OCI-LY7 (cell line): ENCODE measurements around the gene TET3. TPM values are rescaled to one million over a fixed set of nuclear protein-coding genes. Genes with fewer than 3 reads are reported as not detected.

Experiments used
- BruUV-seq: library from RNA; stranded (reverse); fragments of 400-500 nt; replicated peaks from 2 replicates; lab custom pipeline; 2021; lab: Mats Ljungman, UMichigan
- CTCF ChIA-PET: fragments of 300-600 bp; sonication (Branson Sonifier 250); formaldehyde crosslinking; loops from one replicate; lab custom pipeline; 2022; ENCODE audit warnings: antibody characterized with exemption; ENCODE audit not compliant: unreplicated experiment; lab: Charles Lee
- POLR2A ChIA-PET: fragments of 300-600 bp; sonication (Branson Sonifier 250); formaldehyde crosslinking; loops from one replicate; lab custom pipeline; 2022; ENCODE audit warnings: antibody characterized with exemption; lab: Charles Lee
- DNase-seq: peaks from one replicate; pipeline ENCODE4 v3.0.0-alpha.2; 2015; ENCODE audit warnings: low spot score
- H2AFZ ChIP-seq: fragments of 200-600 bp; sonication (generic), shearing (Covaris generic); 2 replicates; pipeline ENCODE4 v1.6.1; 2014; ENCODE audit warnings: mild to moderate bottlenecking, antibody characterized with exemption, low read length, moderate library complexity
- H3K27ac ChIP-seq: fragments of 200-600 bp; sonication (generic); 2 replicates; pipeline ENCODE4 v1.5.1; 2014; ENCODE audit warnings: mixed run types, low read depth, mild to moderate bottlenecking, moderate library complexity, low read length, inconsistent platforms; ENCODE audit not compliant: poor library complexity, severe bottlenecking
- H3K36me3 ChIP-seq: fragments of 200-600 bp; sonication (generic); 2 replicates; pipeline ENCODE4 v1.6.1; 2014; ENCODE audit warnings: mild to moderate bottlenecking, antibody characterized with exemption, low read length, moderate library complexity, mixed read lengths; ENCODE audit not compliant: insufficient read depth
- H3K4me1 ChIP-seq: fragments of 200-600 bp; sonication (generic); 2 replicates; pipeline ENCODE4 v1.5.1; 2014; ENCODE audit warnings: mild to moderate bottlenecking, low read length; ENCODE audit not compliant: insufficient read depth, poor library complexity, severe bottlenecking
- H3K4me2 ChIP-seq: fragments of 200-600 bp; sonication (generic); 2 replicates; pipeline ENCODE4 v1.6.1; 2014; ENCODE audit warnings: mild to moderate bottlenecking, low read length
- H3K4me3 ChIP-seq: fragments of 200-600 bp; sonication (generic); 2 replicates; pipeline ENCODE4 v1.5.1; 2014; ENCODE audit warnings: mild to moderate bottlenecking, low read depth, low read length; ENCODE audit not compliant: poor library complexity, severe bottlenecking
- H3K79me2 ChIP-seq: fragments of 200-600 bp; sonication (generic); 2 replicates; pipeline ENCODE4 v1.6.1; 2016; ENCODE audit warnings: low read depth, mild to moderate bottlenecking, low read length, moderate library complexity, mixed read lengths; ENCODE audit not compliant: insufficient read depth
- H3K9me2 ChIP-seq: fragments of 200-600 bp; sonication (generic); 2 replicates; pipeline ENCODE4 v1.6.1; 2016; ENCODE audit warnings: mild to moderate bottlenecking, low read length, mixed read lengths; ENCODE audit not compliant: insufficient read depth
- H3K9me3 ChIP-seq: fragments of 200-600 bp; sonication (generic); 2 replicates; pipeline ENCODE4 v1.6.1; 2014; ENCODE audit warnings: mild to moderate bottlenecking, mixed run types, low read length, mixed read lengths
- H4K20me1 ChIP-seq: fragments of 200-600 bp; sonication (generic); 2 replicates; pipeline ENCODE4 v1.6.1; 2014; ENCODE audit warnings: mild to moderate bottlenecking, antibody characterized with exemption, low read length, moderate library complexity, mixed read lengths; ENCODE audit not compliant: insufficient read depth
- CTCF ChIP-seq: fragments of 200-600 bp; sonication (generic); conservative IDR thresholded peaks from 2 replicates; pipeline ENCODE4 v1.5.1; 2014; ENCODE audit warnings: mild to moderate bottlenecking, antibody characterized with exemption, low read length, moderate library complexity, mixed read lengths
- EZH2phosphoT487 ChIP-seq: fragments of 200-600 bp; sonication (generic); IDR thresholded peaks from 2 replicates; pipeline ENCODE4 v1.6.1; 2018; ENCODE audit warnings: low read depth, borderline replicate concordance, mild to moderate bottlenecking, mixed run types, antibody characterized with exemption, low read length, moderate library complexity, mixed read lengths
- intact Hi-C: fragments of 100-400 bp; cut with micrococcal nuclease; formaldehyde crosslinking; loops from one replicate; pipeline ENCODE4 v1.10.0; 2022; ENCODE audit not compliant: unreplicated experiment
- total RNA-seq, 2 experiments: library from RNA; depleted of rRNA in 1 of 2; stranded (reverse); fragments of >200 nt in 1 of 2; shearing (Covaris generic) in 1 of 2; gene quantifications; 2 replicates each; pipeline ENCODE4 v1.2.3, GENCODE V29; 2014 to 2022

The TET3 gene
- total RNA-seq, 2 experiments from 2014 or later: 14.7 to 25.2 TPM

GRCh38 chr2:73975731-73976130 lies 9.0 kb upstream of the TET3 start:
- no peak overlapping the region for H3K4me3 ChIP-seq
- BruUV-seq: no TSS peak
- no peaks in the 10 kb centered on the region for H4K20me1 ChIP-seq
- H2AFZ ChIP-seq: no peak overlapping the region
- intact Hi-C loops: no loop called here
- TF ChIP-seq EZH2phosphoT487: no peak
- no peak for TF ChIP-seq CTCF
- no peak overlapping the region for H3K27ac ChIP-seq
- POLR2A ChIA-PET: interaction anchor here (0.6 kb wide), 2 partner anchors 113 to 790 kb away, joined by 3 to 4 read pairs; no protein-coding TSS in a partner anchor
- DNase-seq: no peak
- H3K4me1 ChIP-seq: peaks cover 29% of the 10 kb centered on the region
- no peak overlapping the region for H3K4me2 ChIP-seq
- H3K79me2 ChIP-seq: no peaks in the 10 kb centered on the region
- CTCF ChIA-PET: no interaction called here
- H3K9me2 ChIP-seq: no peaks in the 10 kb centered on the region
- H3K9me3 ChIP-seq: no peaks in the 10 kb centered on the region
- no peaks in the 10 kb centered on the region for H3K36me3 ChIP-seq

- Histone ChIP-seq H3K4me2 (no peak overlapping the region), H3K4me1 (peaks cover 28% of the 10 kb centered on the region), H3K79me2 (no peaks in the 10 kb centered on the region), H3K9me2 (no peaks in the 10 kb centered on the region), H4K20me1 (no peaks in the 10 kb centered on the region), H3K4me3 (no peak overlapping the region), H3K27ac (no peak overlapping the region), H3K9me3 (no peaks in the 10 kb centered on the region), H2AFZ (no peak overlapping the region), H3K36me3 (no peaks in the 10 kb centered on the region)
- intact Hi-C loops: no loop called here
- ChIA-PET POLR2A (no interaction called here), CTCF (no interaction called here)
- TF ChIP-seq CTCF: no peak
- TF ChIP-seq EZH2phosphoT487: no peak
- no peak for DNase-seq
- BruUV-seq: no TSS peak
These were observed 7.9 kb upstream of the TET3 start for GRCh38 chr2:73976803-73977202.

GRCh38 chr2:73977466-73977865 lies 7.2 kb upstream of the TET3 start:
- TF ChIP-seq CTCF (no peak), EZH2phosphoT487 (no peak)
- ChIA-PET POLR2A (no interaction called here), CTCF (no interaction called here)
- DNase-seq: no peak
- H3K79me2 ChIP-seq: no peaks in the 10 kb centered on the region
- no peaks in the 10 kb centered on the region for H3K9me3 ChIP-seq
- intact Hi-C loops: no loop called here
- H3K4me3 ChIP-seq: no peak overlapping the region
- no peak overlapping the region for H2AFZ ChIP-seq
- H3K9me2 ChIP-seq: no peaks in the 10 kb centered on the region
- BruUV-seq: no TSS peak
- no peak overlapping the region for H3K4me2 ChIP-seq
- H3K4me1 ChIP-seq: peaks cover 21% of the 10 kb centered on the region
- H3K36me3 ChIP-seq: no peaks in the 10 kb centered on the region
- no peak overlapping the region for H3K27ac ChIP-seq
- no peaks in the 10 kb centered on the region for H4K20me1 ChIP-seq
